Caco-2 (cell line): ENCODE data around the gene EGFL7. TPM values are rescaled to one million over a fixed set of nuclear protein-coding genes. Genes with fewer than 3 reads are reported as not detected.

Source experiments
- BruUV-seq: library from RNA; stranded (reverse); fragments of 400-500 nt; replicated peaks from 2 replicates; lab custom pipeline; 2021; lab: Mats Ljungman, UMichigan
- CTCF ChIA-PET: fragments of 300-600 bp; sonication (Branson Sonifier 250); formaldehyde crosslinking; loops from one replicate; lab custom pipeline; 2022; ENCODE audit warnings: antibody characterized with exemption; lab: Charles Lee
- POLR2A ChIA-PET: fragments of 300-600 bp; sonication (Branson Sonifier 250); formaldehyde crosslinking; loops from one replicate; lab custom pipeline; 2022; ENCODE audit warnings: antibody characterized with exemption; lab: Charles Lee
- DNase-seq, 2 experiments: peaks; one replicate each; pipeline versions ENCODE4 v3.0.0 to v3.0.0-alpha.2; 2020 to 2022
- H3K27me3 ChIP-seq: replicated peaks from 2 replicates; pipeline ENCODE4 v1.6.0; 2011; ENCODE audit warnings: low read length; ENCODE audit not compliant: control insufficient read depth, insufficient read depth
- H3K36me3 ChIP-seq: 2 replicates; pipeline ENCODE4 v1.5.1; 2011; ENCODE audit warnings: low read length; ENCODE audit not compliant: control insufficient read depth, insufficient read depth
- H3K4me1 ChIP-seq: fragments of 250-450 bp; sonication (Bioruptor Pico); 2 replicates; pipeline ENCODE4 v1.5.1; 2020; ENCODE audit warnings: mild to moderate bottlenecking
- H3K4me3 ChIP-seq: 2 replicates; pipeline ENCODE4 v1.5.1; 2011; ENCODE audit warnings: low read depth, mild to moderate bottlenecking, control low read depth, low read length
- H3K9me3 ChIP-seq: fragments of 250-450 bp; sonication (Bioruptor Pico); 2 replicates; pipeline ENCODE4 v1.5.1; 2020; ENCODE audit warnings: mild to moderate bottlenecking, moderate library complexity
- H3K27ac Mint-ChIP-seq: one replicate; pipeline ENCODE4 v1.8.0; 2022; ENCODE audit warnings: mixed read lengths; ENCODE audit not compliant: unreplicated experiment
- H3K27me3 Mint-ChIP-seq: one replicate; pipeline ENCODE4 v1.8.0; 2022; ENCODE audit warnings: mixed read lengths; ENCODE audit not compliant: insufficient read depth, unreplicated experiment
- H3K36me3 Mint-ChIP-seq: one replicate; pipeline ENCODE4 v1.8.0; 2022; ENCODE audit warnings: mild to moderate bottlenecking, mixed read lengths; ENCODE audit not compliant: insufficient read depth, unreplicated experiment
- H3K4me1 Mint-ChIP-seq: one replicate; pipeline ENCODE4 v1.8.0; 2022; ENCODE audit warnings: low read depth, mixed read lengths; ENCODE audit not compliant: unreplicated experiment
- H3K4me3 Mint-ChIP-seq: one replicate; pipeline ENCODE4 v1.8.0; 2022; ENCODE audit warnings: mild to moderate bottlenecking, moderate library complexity, mixed read lengths; ENCODE audit not compliant: unreplicated experiment
- H3K9me3 Mint-ChIP-seq: one replicate; pipeline ENCODE4 v1.8.0; 2022; ENCODE audit warnings: mixed read lengths; ENCODE audit not compliant: unreplicated experiment
- intact Hi-C: fragments of 100-400 bp; cut with micrococcal nuclease; formaldehyde crosslinking; loops from one replicate; pipeline ENCODE4 v1.10.0; 2022; ENCODE audit not compliant: unreplicated experiment
- total RNA-seq: library from RNA; stranded (reverse); gene quantifications from 2 replicates; pipeline ENCODE4 v1.2.3, GENCODE V29; 2022
- TF ChIP-seq, protein P1 (sequence below), 2 experiments: fragments of 200-600 bp in 1 of 2; IDR thresholded peaks; 1 replicate in 1 of 2; 2 replicates in 1 of 2; pipeline versions ENCODE4 v1.5.1 to v1.8.0; 2011 to 2022; ENCODE audit warnings: antibody characterized with exemption in 1 of 2, control low read depth in 1 of 2, inconsistent platforms in 1 of 2, low read depth in 1 of 2, low read length in 1 of 2, mild to moderate bottlenecking in 1 of 2, moderate library complexity in 1 of 2; ENCODE audit not compliant: insufficient read depth in 1 of 2, severe bottlenecking in 1 of 2, unreplicated experiment in 1 of 2

The EGFL7 gene
- total RNA-seq, 1 experiment from 2014 or later = 30.2 TPM

DNA sequence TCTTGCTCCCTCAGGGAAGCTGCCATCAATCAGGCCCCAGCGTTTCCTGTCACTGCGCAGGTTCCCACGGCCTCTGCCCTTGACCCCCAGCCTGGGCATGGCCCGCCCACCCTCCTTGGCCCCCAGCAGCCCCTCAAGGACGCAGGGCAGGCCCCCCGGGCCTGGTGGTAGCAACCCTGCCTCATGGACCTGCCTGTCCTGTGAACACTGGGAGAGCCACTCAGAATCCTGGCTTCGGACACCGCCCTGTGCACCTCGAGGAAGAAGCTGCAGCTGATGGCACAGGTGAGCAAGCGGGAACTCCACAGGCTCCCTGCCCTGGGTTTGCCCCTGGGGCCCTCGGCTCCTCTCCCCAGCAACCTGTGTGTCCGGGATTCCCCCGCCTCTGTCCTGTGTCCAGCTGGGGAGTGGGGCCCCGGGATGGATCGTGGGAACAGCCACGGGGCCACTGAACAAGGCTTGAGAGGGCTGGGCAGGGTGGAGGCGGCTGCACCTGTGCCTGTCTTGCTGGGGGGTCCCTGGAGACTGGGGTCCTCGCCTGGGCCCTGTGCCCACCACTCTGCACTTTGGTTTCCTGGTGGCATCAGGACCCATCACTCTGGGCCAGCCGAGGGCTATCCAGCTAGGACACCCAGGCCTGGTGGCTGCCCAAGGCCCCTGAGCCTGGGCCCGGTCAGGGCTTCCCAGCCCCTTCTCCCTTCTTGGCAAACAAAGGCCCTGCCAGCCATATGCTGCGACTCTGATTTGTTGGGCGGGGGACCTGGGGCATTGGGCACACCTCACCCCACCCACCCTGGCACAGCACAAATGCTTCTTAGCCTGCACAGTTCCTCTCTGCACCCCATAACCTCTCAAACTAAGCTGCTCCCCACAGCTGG lies 33.5 kb upstream of the EGFL7 start:
- BruUV-seq = no TSS peak
- POLR2A ChIA-PET = no interaction called here
- H3K27ac Mint-ChIP-seq = no peak overlapping the region

DNA sequence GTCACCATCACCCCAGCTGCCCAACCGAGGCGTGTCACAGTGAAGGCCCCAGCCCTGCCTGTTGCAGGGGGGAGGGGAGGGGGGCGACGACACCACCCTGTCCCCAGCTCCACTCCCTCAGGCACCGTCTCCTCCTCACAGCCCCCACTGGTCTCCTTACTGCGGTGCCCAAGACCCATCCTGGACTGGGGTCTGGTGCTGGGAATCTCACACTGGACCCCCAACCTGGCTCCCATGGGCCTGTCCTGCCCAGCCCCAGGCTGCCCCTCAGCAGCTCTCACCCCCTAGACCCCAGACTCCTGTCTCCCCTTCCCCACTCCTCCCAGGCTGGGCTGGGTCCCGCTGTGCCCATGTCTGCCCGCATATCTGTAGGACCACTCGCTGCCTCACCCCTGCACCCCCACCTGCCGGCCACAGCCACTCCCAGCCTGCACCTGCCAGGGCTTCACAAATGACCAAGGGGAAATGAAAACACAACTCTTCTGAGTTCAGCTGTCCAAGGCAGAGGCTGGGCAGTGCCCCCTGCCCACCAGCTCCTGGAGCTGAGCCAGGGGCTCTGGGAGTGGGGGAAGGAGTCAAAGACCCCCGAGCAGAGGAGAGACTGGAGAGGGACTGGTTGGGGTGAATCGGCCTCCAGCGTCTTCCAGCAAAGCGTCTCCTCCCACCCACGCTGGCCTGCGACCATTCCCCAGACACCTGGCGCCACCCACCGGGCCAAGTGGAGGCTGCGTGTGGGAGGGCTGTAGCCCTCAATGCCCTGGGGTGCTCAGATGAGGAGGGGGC lies 32.6 kb upstream of the EGFL7 start:
- ChIA-PET POLR2A (no interaction called here), CTCF (interaction anchor here (0.6 to 7.0 kb wide), 3 partner anchors 110 to 237 kb away, joined by 3 to 140 read pairs (median 4); no protein-coding TSS in a partner anchor)
- Mint-ChIP-seq H3K4me3 (no peak overlapping the region), H3K27me3 (peaks cover 10% of the 10 kb centered on the region), H3K27ac (no peak overlapping the region), H3K4me1 (peaks cover 12% of the 10 kb centered on the region), H3K36me3 (peaks cover 8% of the 10 kb centered on the region), H3K9me3 (no peaks in the 10 kb centered on the region)
- TF ChIP-seq, protein P1, sequence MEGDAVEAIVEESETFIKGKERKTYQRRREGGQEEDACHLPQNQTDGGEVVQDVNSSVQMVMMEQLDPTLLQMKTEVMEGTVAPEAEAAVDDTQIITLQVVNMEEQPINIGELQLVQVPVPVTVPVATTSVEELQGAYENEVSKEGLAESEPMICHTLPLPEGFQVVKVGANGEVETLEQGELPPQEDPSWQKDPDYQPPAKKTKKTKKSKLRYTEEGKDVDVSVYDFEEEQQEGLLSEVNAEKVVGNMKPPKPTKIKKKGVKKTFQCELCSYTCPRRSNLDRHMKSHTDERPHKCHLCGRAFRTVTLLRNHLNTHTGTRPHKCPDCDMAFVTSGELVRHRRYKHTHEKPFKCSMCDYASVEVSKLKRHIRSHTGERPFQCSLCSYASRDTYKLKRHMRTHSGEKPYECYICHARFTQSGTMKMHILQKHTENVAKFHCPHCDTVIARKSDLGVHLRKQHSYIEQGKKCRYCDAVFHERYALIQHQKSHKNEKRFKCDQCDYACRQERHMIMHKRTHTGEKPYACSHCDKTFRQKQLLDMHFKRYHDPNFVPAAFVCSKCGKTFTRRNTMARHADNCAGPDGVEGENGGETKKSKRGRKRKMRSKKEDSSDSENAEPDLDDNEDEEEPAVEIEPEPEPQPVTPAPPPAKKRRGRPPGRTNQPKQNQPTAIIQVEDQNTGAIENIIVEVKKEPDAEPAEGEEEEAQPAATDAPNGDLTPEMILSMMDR (IDR thresholded peaks at IDR 0.05; ENCODE audit: insufficient read depth in 1 of 2, low read depth in 1 of 2, low read length in 1 of 2, severe bottlenecking in 1 of 2, unreplicated experiment in 1 of 2) = peak; percentile 55 to 87
- BruUV-seq = no TSS peak
- Histone ChIP-seq H3K9me3 (no peaks in the 10 kb centered on the region), H3K27me3 (no peaks in the 10 kb centered on the region), H3K4me3 (no peak overlapping the region), H3K4me1 (peaks cover 29% of the 10 kb centered on the region), H3K36me3 (no peaks in the 10 kb centered on the region)
- intact Hi-C loops = loop anchor here (5.0 kb wide), 1 partner anchor 62 kb away; no protein-coding TSS in a partner anchor
- peak; percentile 76 to 85 for DNase-seq

More for the DNA sequence above, 33.5 kb upstream of the EGFL7 start:
- Mint-ChIP-seq H3K4me1 (peaks cover 12% of the 10 kb centered on the region), H3K9me3 (no peaks in the 10 kb centered on the region), H3K4me3 (no peak overlapping the region), H3K27me3 (peaks cover 7% of the 10 kb centered on the region), H3K36me3 (peaks cover 8% of the 10 kb centered on the region)
- TF ChIP-seq, protein P1 (IDR thresholded peaks at IDR 0.05; ENCODE audit: insufficient read depth in 1 of 2, low read depth in 1 of 2, low read length in 1 of 2, severe bottlenecking in 1 of 2, unreplicated experiment in 1 of 2) = no peak
- DNase-seq = peak in 1 of 2 experiments; percentile 39
- Histone ChIP-seq H3K9me3 (no peaks in the 10 kb centered on the region), H3K36me3 (no peaks in the 10 kb centered on the region), H3K27me3 (no peaks in the 10 kb centered on the region), H3K4me1 (peaks cover 37% of the 10 kb centered on the region), H3K4me3 (no peak overlapping the region)
- CTCF ChIA-PET = interaction anchor here (0.7 to 7.0 kb wide), 3 partner anchors 96 to 142 kb away, joined by 4 to 140 read pairs (median 5); no protein-coding TSS in a partner anchor
- intact Hi-C loops = no loop called here

GRCh38 chr9:136630662-136630992 lies 32.1 kb upstream of the EGFL7 start:
- H3K36me3 Mint-ChIP-seq = peaks cover 8% of the 10 kb centered on the region
- H3K4me1 ChIP-seq = peaks cover 23% of the 10 kb centered on the region
- intact Hi-C loops = loop anchor here (5.0 kb wide), 1 partner anchor 62 kb away; no protein-coding TSS in a partner anchor
- H3K27me3 Mint-ChIP-seq = peaks cover 10% of the 10 kb centered on the region
- H3K27ac Mint-ChIP-seq = no peak overlapping the region
- H3K4me1 Mint-ChIP-seq = peaks cover 9% of the 10 kb centered on the region
- H3K4me3 Mint-ChIP-seq = no peak overlapping the region
- no peaks in the 10 kb centered on the region for H3K36me3 ChIP-seq
- ChIA-PET POLR2A (no interaction called here), CTCF (interaction anchor here (1.5 kb wide), 1 partner anchor 142 kb away, joined by 15 read pairs; no protein-coding TSS in a partner anchor)
- H3K4me3 ChIP-seq = no peak overlapping the region
- no peaks in the 10 kb centered on the region for H3K27me3 ChIP-seq
- no TSS peak for BruUV-seq
- DNase-seq = no peak
- TF ChIP-seq, protein P1 (IDR thresholded peaks at IDR 0.05; ENCODE audit: insufficient read depth in 1 of 2, low read depth in 1 of 2, low read length in 1 of 2, severe bottlenecking in 1 of 2, unreplicated experiment in 1 of 2) = no peak
- H3K9me3 Mint-ChIP-seq = no peaks in the 10 kb centered on the region
- H3K9me3 ChIP-seq = no peaks in the 10 kb centered on the region
